SK-N-DZ (cell line): ENCODE measurements around the gene HRNR.

Experiments
- DNase-seq: peaks from one replicate; pipeline ENCODE4 v3.0.0-alpha.2; 2015; ENCODE audit warnings: low spot score

Gene HRNR

GRCh38 chr1:152189657-152190442, 34.1 kb downstream of the HRNR start:
- peak; percentile 16 for DNase-seq

GRCh38 chr1:152188673-152189591, 35.1 kb downstream of the HRNR start:
- DNase-seq: no peak

GRCh38 chr1:152186556-152187285, 37.3 kb downstream of the HRNR start:
- no peak for DNase-seq

GRCh38 chr1:152185544-152186391, 38.2 kb downstream of the HRNR start:
- DNase-seq: peak; percentile 54

GRCh38 chr1:152182944-152183361, 41.0 kb downstream of the HRNR start:
- no peak for DNase-seq

- DNase-seq: no peak
These were observed 41.6 kb downstream of the HRNR start for GRCh38 chr1:152182431-152182830.

- DNase-seq: no peak
These were observed 44.4 kb downstream of the HRNR start for GRCh38 chr1:152179566-152179965.

GRCh38 chr1:152170287-152170905, 53.6 kb downstream of the HRNR start:
- no peak for DNase-seq

- no peak for DNase-seq
These were observed 54.5 kb downstream of the HRNR start for GRCh38 chr1:152169366-152170025.

GRCh38 chr1:152168535-152168868, 55.5 kb downstream of the HRNR start:
- DNase-seq: no peak

GRCh38 chr1:152167835-152168534, 56.0 kb downstream of the HRNR start:
- DNase-seq: no peak

- DNase-seq: no peak
These were observed 57.0 kb downstream of the HRNR start for GRCh38 chr1:152166966-152167365.

- no peak for DNase-seq
These were observed 58.5 kb downstream of the HRNR start for GRCh38 chr1:152165286-152166077.

GRCh38 chr1:152164517-152165136, 59.4 kb downstream of the HRNR start:
- DNase-seq: no peak

- no peak for DNase-seq
These were observed 61.1 kb downstream of the HRNR start for GRCh38 chr1:152162792-152163463.
